Measurements from ENCODE around the gene PLXNA2.

Gene PLXNA2

DNA sequence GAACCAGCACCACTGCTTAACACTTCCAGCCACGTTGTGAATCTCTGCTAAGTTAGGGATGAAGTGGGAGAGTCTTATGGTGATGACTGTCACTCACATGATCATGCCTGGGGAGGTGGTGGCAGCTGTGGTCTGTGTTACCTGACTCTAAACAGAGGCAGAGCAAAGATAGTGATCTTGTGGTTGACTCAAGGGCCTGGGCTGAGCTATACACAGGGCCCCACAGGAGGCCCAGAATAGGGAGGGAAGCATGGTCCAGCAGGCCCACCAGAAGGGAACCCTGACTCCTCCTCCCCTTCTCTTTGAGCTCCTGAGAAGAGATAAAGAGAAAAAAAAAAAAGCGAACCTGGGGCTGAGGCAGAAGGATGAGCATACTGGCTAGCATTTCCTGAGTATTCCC is 55.0 kb downstream of the PLXNA2 start:
- H3K27ac ChIP-seq (ENCODE audit: low read depth, low read length, severe bottlenecking) = no peak overlapping the region
- H3K36me3 ChIP-seq (ENCODE audit: control insufficient read depth, insufficient read depth, low read length) = peaks cover 33% of the 10 kb centered on the region
- WGBS, 2 experiments (ENCODE audit: insufficient coverage in 2 of 2) = no CpG with 5 or more reads among the region's 2 CpGs
- no peaks in the 10 kb centered on the region for H3K9me3 ChIP-seq (ENCODE audit: control insufficient read depth, low read length)
- peaks cover 28% of the 10 kb centered on the region for H3K4me1 ChIP-seq (ENCODE audit: control insufficient read depth, insufficient read depth, low read length, poor library complexity, severe bottlenecking)
- no peak overlapping the region for H3K4me3 ChIP-seq (ENCODE audit: extremely low read depth, insufficient read depth, low read length, poor library complexity, severe bottlenecking)

DNA sequence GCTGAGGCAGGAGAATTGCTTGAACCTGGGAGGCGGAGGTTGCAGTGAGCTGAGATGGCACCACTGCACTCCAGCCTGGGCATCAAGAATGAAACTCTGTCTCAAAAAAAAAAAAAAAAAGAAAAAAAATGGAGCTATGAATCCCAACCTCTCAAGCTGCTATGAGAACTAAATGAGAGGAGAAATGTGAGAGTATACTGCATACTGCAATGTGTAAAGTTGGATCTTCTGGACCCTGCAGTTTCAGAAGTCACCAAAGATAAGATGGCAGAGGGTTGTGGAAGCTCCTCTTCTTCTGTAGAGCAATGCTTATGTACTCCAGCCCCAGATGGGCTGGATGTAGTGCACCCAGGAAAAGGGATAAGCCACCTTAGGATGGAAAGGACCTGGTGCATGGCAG is 55.6 kb downstream of the PLXNA2 start:
- peaks cover 31% of the 10 kb centered on the region for H3K4me1 ChIP-seq (ENCODE audit: control insufficient read depth, insufficient read depth, low read length, poor library complexity, severe bottlenecking)
- H3K36me3 ChIP-seq (ENCODE audit: control insufficient read depth, insufficient read depth, low read length) = peaks cover 33% of the 10 kb centered on the region
- WGBS, 2 experiments (ENCODE audit: insufficient coverage in 2 of 2) = no CpG with 5 or more reads among the region's 1 CpG
- H3K9me3 ChIP-seq (ENCODE audit: control insufficient read depth, low read length) = no peaks in the 10 kb centered on the region
- H3K4me3 ChIP-seq (ENCODE audit: extremely low read depth, insufficient read depth, low read length, poor library complexity, severe bottlenecking) = no peak overlapping the region
- no peak overlapping the region for H3K27ac ChIP-seq (ENCODE audit: low read depth, low read length, severe bottlenecking)

DNA sequence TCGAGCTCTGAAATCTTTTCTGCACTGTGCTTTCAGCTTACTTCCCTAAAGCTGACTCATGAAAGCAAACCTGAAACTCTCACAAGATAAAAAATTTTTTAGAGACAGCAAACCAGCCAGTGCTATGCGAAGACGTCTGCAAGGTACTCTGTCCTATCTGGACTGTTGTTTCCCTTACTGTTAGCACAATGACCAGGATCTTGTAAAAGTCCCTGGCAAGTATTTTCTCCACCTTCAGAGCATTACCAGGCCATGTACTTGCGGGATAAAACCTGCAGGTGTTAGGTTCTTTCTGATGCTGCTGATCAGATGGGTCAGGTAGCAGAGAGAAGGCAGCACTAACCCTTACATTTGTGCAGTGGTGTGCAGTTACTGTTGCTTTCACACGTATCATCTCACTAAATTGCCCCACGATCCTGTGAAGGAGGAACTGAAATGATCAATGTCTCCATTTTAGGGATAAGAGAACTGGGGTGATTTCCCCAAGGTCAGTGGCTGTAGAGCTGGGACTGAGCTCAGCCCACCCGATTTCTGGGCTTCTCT is 56.6 kb downstream of the PLXNA2 start:
- Histone ChIP-seq H3K4me3 (ENCODE audit: extremely low read depth, insufficient read depth, low read length, poor library complexity, severe bottlenecking) (no peak overlapping the region), H3K4me1 (ENCODE audit: control insufficient read depth, insufficient read depth, low read length, poor library complexity, severe bottlenecking) (peaks cover 31% of the 10 kb centered on the region), H3K27ac (ENCODE audit: low read depth, low read length, severe bottlenecking) (no peak overlapping the region), H3K36me3 (ENCODE audit: control insufficient read depth, insufficient read depth, low read length) (peaks cover 26% of the 10 kb centered on the region), H3K9me3 (ENCODE audit: control insufficient read depth, low read length) (no peaks in the 10 kb centered on the region)
- 90 to 98% methylated on average over 5 of the region's 7 CpGs for WGBS, 2 experiments (ENCODE audit: insufficient coverage in 2 of 2)

DNA sequence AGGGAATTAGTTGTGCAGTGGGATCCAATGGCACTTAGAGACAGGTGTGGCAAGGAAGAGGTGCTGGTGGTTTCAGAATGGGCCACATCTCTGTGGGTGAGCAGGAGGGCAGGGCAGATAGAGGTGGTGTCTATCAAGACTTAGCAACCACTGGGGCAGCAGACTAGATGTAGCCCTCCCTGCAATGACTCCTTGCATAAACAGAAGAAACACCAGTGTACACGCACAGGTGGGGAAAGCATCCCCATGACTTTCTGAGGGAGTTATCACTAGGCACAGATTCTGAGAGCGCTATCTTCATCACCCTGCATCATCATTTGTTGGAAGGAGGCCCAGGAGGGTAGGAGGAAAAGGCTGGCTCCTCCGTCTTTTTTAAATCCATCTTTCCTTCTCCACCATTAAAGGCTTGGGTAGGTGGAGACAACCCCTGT is 58.4 kb downstream of the PLXNA2 start:
- peaks cover 39% of the 10 kb centered on the region for H3K4me1 ChIP-seq (ENCODE audit: control insufficient read depth, insufficient read depth, low read length, poor library complexity, severe bottlenecking)
- no peak overlapping the region for H3K27ac ChIP-seq (ENCODE audit: low read depth, low read length, severe bottlenecking)
- no peak overlapping the region for H3K4me3 ChIP-seq (ENCODE audit: extremely low read depth, insufficient read depth, low read length, poor library complexity, severe bottlenecking)
- 83 to 86% methylated on average over 1 of the region's 3 CpGs for WGBS, 2 experiments (ENCODE audit: insufficient coverage in 2 of 2)
- peaks cover 13% of the 10 kb centered on the region for H3K36me3 ChIP-seq (ENCODE audit: control insufficient read depth, insufficient read depth, low read length)
- H3K9me3 ChIP-seq (ENCODE audit: control insufficient read depth, low read length) = no peaks in the 10 kb centered on the region

DNA sequence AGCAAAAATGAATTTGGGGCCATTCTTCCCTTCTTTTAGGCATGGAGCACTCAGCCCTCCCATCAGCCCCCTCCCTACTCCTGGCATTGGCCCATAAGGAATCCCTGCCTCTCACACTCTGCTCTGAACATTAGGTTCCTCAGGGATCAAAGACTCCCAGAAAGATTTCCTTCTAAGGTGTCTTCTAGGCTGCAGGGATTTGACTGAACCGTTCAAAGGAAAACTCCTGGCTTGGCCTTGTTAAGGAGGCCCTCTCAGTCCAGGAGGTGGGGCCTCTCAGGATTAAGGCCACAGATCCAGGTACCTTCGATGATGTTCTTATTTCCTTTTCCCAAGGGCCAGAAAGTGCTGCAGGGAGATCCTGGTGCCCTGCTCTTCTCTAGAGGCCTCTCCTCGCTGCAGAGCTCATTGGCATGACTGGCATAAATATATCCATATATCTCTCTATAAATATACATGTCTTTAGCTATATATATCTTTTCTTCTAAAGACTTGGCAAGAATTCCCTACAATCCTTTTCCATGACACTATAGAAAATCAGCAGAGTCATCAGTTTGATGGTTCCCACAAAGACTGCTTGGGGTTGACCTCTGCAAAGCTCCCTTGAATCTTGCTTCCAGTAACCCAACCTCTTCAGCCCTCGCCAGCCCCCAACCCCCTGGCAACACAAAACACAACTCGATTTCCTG is 59.1 kb downstream of the PLXNA2 start:
- Histone ChIP-seq H3K9me3 (ENCODE audit: control insufficient read depth, low read length) (no peaks in the 10 kb centered on the region), H3K36me3 (ENCODE audit: control insufficient read depth, insufficient read depth, low read length) (peaks cover 7% of the 10 kb centered on the region), H3K4me3 (ENCODE audit: extremely low read depth, insufficient read depth, low read length, poor library complexity, severe bottlenecking) (no peak overlapping the region), H3K27ac (ENCODE audit: low read depth, low read length, severe bottlenecking) (no peak overlapping the region), H3K4me1 (ENCODE audit: control insufficient read depth, insufficient read depth, low read length, poor library complexity, severe bottlenecking) (peaks cover 43% of the 10 kb centered on the region)
- 83 to 86% methylated on average over 2 to 3 of the region's 5 CpGs for WGBS, 2 experiments (ENCODE audit: insufficient coverage in 2 of 2)

DNA sequence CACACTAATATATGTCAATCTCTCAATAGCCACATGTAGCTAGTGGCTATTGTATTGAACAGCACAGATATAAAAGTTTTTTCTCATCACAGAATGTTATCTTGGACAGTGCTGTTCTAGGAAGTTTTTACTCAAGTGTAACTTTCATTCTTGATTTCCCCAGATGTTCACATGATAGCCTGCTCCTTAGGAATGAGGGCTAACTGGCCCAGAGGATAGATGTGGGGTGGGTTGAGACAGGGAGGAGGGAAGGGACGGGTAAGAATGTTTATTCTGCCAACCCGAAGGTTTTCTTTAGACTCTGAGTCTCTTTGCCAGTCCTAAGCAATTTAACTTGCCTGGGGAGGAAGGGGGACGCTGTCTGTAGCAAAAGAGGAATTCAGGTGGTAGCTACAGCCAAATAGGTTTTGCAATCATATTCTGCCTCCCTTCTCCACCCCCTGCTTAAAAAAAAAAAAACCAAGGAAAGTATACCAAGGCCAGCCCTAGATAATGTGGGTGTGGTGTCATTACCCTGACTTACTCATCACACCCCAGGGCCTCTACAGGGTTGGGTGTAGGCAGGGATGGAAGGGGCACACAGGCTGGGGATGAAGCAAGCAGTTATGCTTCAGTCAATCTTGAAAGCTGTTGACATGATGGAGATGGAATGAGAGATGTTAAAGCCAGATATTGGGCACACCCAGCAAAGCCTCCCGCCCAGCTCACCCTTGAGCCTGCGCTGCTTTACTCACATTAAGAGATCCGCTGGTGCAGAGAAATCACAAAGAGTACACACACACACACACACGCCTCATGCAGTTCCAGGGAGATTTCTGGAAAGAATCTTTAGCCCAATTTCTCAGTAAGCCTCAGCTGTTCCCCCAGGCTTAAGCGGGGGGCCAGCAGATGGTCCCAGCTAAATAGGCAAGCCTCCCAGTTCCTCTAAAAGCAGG is 59.9 kb downstream of the PLXNA2 start:
- 92 to 93% methylated on average over 6 to 7 of the region's 8 CpGs for WGBS, 2 experiments (ENCODE audit: insufficient coverage in 2 of 2)
- H3K9me3 ChIP-seq (ENCODE audit: control insufficient read depth, low read length) = no peaks in the 10 kb centered on the region
- peaks cover 3% of the 10 kb centered on the region for H3K36me3 ChIP-seq (ENCODE audit: control insufficient read depth, insufficient read depth, low read length)
- H3K27ac ChIP-seq (ENCODE audit: low read depth, low read length, severe bottlenecking) = no peak overlapping the region
- peaks cover 48% of the 10 kb centered on the region for H3K4me1 ChIP-seq (ENCODE audit: control insufficient read depth, insufficient read depth, low read length, poor library complexity, severe bottlenecking)
- no peak overlapping the region for H3K4me3 ChIP-seq (ENCODE audit: extremely low read depth, insufficient read depth, low read length, poor library complexity, severe bottlenecking)

DNA sequence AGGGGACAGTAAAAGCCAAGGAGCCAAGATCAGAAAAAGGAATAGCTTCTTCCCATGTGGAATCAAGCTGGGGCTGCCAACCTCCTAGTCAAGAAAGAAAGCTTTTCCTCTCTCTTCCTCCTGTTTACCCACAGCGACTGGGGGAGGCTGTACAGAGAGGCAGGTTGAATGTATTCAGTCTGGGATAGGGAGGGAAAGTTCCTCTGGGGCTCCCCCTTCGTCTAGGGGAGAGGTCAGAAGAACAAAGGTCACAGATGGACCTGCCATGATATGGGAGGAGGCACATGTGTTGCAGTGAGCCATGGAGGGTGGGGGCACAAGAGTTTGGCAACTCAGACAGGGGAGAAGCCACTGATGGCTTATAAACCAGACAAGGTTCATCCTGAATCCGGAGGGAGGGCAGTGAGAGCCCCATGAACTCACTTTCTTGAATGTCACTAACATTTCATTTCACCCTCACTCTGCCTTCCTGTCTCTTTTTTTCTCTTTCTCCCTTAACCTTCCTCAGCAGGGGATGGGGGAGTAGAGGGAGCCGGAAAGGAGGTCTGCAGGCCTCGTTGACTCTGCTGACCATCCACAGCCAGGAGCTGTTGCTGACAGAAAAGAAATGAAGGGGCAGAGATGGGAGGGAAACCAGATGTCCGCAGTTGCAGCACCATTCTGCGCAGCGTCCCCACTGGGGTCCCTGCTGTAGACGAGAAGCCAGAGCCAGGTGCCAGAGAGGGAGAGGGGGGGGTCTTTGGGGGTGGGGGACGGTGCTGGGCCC is 61.1 kb downstream of the PLXNA2 start:
- Histone ChIP-seq H3K36me3 (ENCODE audit: control insufficient read depth, insufficient read depth, low read length) (no peaks in the 10 kb centered on the region), H3K9me3 (ENCODE audit: control insufficient read depth, low read length) (no peaks in the 10 kb centered on the region), H3K27ac (ENCODE audit: low read depth, low read length, severe bottlenecking) (no peak overlapping the region), H3K4me1 (ENCODE audit: control insufficient read depth, insufficient read depth, low read length, poor library complexity, severe bottlenecking) (peaks cover 53% of the 10 kb centered on the region), H3K4me3 (ENCODE audit: extremely low read depth, insufficient read depth, low read length, poor library complexity, severe bottlenecking) (no peak overlapping the region)
- 81 to 100% methylated on average over 1 to 7 of the region's 10 CpGs for whole genome bisulfite sequencing, 2 experiments (ENCODE audit: insufficient coverage in 2 of 2)

DNA sequence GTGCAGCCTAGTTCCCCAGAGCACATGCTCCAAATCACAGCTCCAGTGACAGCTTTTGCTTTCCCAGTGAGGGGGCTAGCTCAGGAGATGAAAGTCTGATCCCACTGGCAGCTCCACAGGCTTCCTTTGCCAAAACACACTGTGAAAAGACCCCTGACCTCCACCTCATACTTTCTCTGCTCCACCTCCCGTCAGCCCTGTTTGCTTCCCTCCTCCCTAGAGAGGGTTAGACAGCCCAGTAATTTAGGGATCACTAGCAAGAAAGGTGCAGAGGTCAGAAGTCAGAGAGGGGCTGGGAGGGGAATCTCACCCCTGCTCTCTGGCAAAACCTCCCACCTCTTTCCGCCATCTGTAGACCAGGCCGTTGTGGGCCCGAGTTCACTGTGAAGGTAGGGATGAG is 62.8 kb downstream of the PLXNA2 start:
- WGBS, 2 experiments (ENCODE audit: insufficient coverage in 2 of 2) = 67 to 83% methylated on average over 1 to 2 of the region's 4 CpGs
- Histone ChIP-seq H3K4me1 (ENCODE audit: control insufficient read depth, insufficient read depth, low read length, poor library complexity, severe bottlenecking) (peaks cover 56% of the 10 kb centered on the region), H3K36me3 (ENCODE audit: control insufficient read depth, insufficient read depth, low read length) (peaks cover 9% of the 10 kb centered on the region), H3K4me3 (ENCODE audit: extremely low read depth, insufficient read depth, low read length, poor library complexity, severe bottlenecking) (no peak overlapping the region), H3K9me3 (ENCODE audit: control insufficient read depth, low read length) (no peaks in the 10 kb centered on the region), H3K27ac (ENCODE audit: low read depth, low read length, severe bottlenecking) (no peak overlapping the region)

DNA sequence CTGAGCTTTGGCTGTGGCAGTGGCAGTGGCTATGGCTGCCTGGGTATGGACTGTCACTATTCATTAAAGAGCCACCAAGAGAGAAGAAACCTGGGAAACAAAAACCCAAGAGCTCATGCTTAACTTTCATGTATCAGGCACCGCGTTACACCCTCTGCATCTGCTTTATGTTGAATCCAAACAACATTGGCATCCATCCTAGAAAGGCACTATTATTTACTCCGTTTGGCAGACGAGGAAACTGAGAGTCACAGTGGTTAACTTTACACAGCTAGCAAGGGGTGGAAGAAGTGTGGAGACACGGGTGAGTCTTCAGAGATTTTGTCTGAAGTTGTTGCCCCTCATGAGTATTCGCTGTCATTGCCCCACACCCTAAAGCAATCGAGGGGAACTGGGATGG is 63.8 kb downstream of the PLXNA2 start:
- no peaks in the 10 kb centered on the region for H3K9me3 ChIP-seq (ENCODE audit: control insufficient read depth, low read length)
- H3K4me1 ChIP-seq (ENCODE audit: control insufficient read depth, insufficient read depth, low read length, poor library complexity, severe bottlenecking) = peaks cover 47% of the 10 kb centered on the region
- H3K36me3 ChIP-seq (ENCODE audit: control insufficient read depth, insufficient read depth, low read length) = peaks cover 15% of the 10 kb centered on the region

DNA sequence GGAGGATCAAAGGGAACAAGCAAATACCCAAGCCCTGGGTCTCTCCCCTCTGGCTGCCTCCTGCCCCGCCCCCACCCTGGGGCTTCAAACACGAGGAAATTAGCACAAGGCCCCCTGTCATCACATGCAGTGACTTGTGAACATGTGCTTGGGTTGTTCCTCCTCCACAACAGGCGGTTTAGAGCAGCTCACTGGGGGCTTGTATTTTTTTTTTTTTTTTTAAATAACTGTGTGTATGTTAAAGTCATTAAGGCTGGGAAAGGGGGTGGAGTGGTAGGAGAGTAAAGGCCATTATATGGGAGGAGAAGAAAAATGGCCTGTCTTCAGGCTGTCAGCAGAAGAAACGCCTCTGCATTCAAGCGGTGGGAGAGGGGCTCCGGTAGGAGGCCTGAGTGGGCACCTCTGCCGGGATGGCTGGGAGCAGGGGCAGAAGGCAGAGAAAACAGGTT is 64.2 kb downstream of the PLXNA2 start:
- Histone ChIP-seq H3K9me3 (ENCODE audit: control insufficient read depth, low read length) (no peaks in the 10 kb centered on the region), H3K36me3 (ENCODE audit: control insufficient read depth, insufficient read depth, low read length) (peaks cover 16% of the 10 kb centered on the region), H3K4me1 (ENCODE audit: control insufficient read depth, insufficient read depth, low read length, poor library complexity, severe bottlenecking) (peaks cover 43% of the 10 kb centered on the region), H3K4me3 (ENCODE audit: extremely low read depth, insufficient read depth, low read length, poor library complexity, severe bottlenecking) (no peak overlapping the region), H3K27ac (ENCODE audit: low read depth, low read length, severe bottlenecking) (no peak overlapping the region)
- 29 to 36% methylated on average over 3 to 6 of the region's 7 CpGs for WGBS, 2 experiments (ENCODE audit: insufficient coverage in 2 of 2)

More for the DNA sequence above, 63.8 kb downstream of the PLXNA2 start:
- 87 to 95% methylated on average over 5 to 7 of the region's 7 CpGs for WGBS, 2 experiments (ENCODE audit: insufficient coverage in 2 of 2)
- Histone ChIP-seq H3K27ac (ENCODE audit: low read depth, low read length, severe bottlenecking) (no peak overlapping the region), H3K4me3 (ENCODE audit: extremely low read depth, insufficient read depth, low read length, poor library complexity, severe bottlenecking) (no peak overlapping the region)
